Measurements from ENCODE around the gene GPATCH2L.
A peak's percentile ranks its signal among the peaks of the same experiment; 100 is the strongest.

Gene GPATCH2L

DNA sequence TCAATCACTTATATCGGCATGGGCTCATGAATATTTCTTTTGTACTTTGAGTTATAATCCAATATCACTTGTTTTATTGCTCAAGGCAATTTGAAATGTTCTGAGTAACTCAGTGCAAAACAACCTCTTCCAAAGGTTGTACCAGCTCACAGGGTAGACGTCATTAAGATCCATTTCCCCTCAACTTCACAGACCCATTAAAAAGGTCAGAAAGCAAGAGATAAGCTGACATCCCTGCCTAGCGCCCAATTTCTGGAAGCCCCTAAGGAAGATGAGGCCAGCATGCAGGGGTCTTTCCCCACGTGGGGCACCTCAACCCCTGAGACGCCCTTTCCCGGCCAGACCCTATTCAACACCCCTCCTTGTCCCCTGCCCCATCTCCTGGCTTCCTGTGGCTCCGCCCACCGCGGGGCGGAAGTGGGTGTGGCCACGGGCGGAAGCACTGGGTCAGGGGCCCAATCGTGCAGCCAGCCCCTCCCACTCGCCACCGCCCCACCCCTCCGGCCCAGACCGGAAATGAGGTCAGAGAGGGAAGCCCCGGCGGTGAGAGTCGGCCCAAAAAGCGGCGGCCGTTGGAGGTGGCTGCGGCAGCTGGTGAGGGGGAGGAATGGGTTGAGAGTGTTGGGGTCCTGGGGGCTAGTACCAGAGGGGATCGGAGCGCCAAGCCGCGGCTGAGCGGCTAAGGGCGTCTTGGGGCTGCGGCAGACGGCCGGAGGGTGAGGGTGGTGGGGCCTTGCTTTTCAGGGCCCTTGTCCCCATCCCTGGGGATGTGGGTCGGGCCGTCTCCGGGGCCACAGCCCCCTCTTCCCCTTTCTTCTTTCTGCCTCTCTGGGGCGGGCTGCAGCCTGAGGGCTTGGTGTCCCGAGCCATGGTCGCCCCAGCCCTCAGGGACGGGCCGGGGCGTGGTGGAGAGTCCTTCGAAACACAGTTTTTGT is at the start of gene GPATCH2L:
Gene GPATCH2L (plus strand): TSS at position 525 of the 935 bp plus-strand sequence. CDS start 2,442 bp downstream, outside the sequence.
- Histone ChIP-seq H3K27me3 (ENCODE audit: insufficient read depth, insufficient read length) (no peaks in the 10 kb centered on the region), H3K9me3 (ENCODE audit: insufficient read depth, low read length) (no peaks in the 10 kb centered on the region), H3K4me3 (ENCODE audit: insufficient read length, low read depth) (peak within 1 kb of the TSS; percentile 90), H3K9ac (ENCODE audit: insufficient read length, low read depth) (peak within 1 kb of the TSS; percentile 92), H3K36me3 (ENCODE audit: insufficient read depth, insufficient read length, low read length) (peaks cover 19% of the 10 kb centered on the region), H3K4me1 (ENCODE audit: insufficient read depth, insufficient read length) (no peaks in the 10 kb centered on the region)
- DNase-seq (ENCODE audit: low read depth, low spot score): peak; percentile 83
- TF ChIP-seq SUZ12 (IDR thresholded peaks at IDR 0.05; ENCODE audit: extremely low read depth, insufficient read depth, insufficient read length) (no peak), YY1 (IDR thresholded peaks at IDR 0.05; ENCODE audit: insufficient read depth, insufficient read length) (no peak), ZNF274 (IDR thresholded peaks at IDR 0.05; ENCODE audit: low read depth, low read length) (no peak)

DNA sequence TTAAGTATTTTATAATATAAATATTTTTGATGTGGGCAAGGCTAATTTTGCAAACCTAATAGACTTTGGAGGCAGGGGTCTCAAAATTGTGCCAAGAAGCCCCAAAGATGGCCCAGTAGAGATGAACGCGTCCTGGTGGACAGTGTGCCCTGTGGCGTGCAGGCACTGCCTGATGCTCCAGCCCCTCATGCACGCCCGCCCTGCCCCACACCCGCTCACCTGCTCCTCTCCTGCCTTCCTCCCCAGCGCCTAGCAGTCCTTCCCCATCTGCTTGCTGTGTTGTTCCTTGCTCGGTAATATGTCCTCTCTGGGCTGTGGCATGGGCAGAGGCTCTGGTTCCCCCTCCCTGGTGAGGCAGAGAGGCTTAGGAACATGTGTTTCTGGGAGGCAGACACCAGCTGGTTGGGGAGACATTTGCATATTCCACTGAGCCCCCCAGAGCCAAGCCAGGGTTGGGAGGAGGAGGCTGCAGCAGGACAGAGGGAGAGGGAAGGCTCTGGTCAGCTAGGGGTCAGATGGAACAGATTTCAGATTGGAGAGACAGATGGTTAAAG is 46.8 kb upstream of the GPATCH2L start:
- no peak for DNase-seq (ENCODE audit: low read depth, low spot score)
- Histone ChIP-seq H3K4me1 (ENCODE audit: insufficient read depth, insufficient read length) (peaks cover 2% of the 10 kb centered on the region), H3K27me3 (ENCODE audit: insufficient read depth, insufficient read length) (no peaks in the 10 kb centered on the region), H3K9me3 (ENCODE audit: insufficient read depth, low read length) (no peaks in the 10 kb centered on the region), H3K9ac (ENCODE audit: insufficient read length, low read depth) (no peak overlapping the region), H3K4me3 (ENCODE audit: insufficient read length, low read depth) (no peak overlapping the region), H3K36me3 (ENCODE audit: insufficient read depth, insufficient read length, low read length) (no peaks in the 10 kb centered on the region)
- no peak for TF ChIP-seq ZNF274 (IDR thresholded peaks at IDR 0.05; ENCODE audit: low read depth, low read length)
- TF ChIP-seq YY1 (IDR thresholded peaks at IDR 0.05; ENCODE audit: insufficient read depth, insufficient read length): no peak
- no peak for TF ChIP-seq SUZ12 (IDR thresholded peaks at IDR 0.05; ENCODE audit: extremely low read depth, insufficient read depth, insufficient read length)

DNA sequence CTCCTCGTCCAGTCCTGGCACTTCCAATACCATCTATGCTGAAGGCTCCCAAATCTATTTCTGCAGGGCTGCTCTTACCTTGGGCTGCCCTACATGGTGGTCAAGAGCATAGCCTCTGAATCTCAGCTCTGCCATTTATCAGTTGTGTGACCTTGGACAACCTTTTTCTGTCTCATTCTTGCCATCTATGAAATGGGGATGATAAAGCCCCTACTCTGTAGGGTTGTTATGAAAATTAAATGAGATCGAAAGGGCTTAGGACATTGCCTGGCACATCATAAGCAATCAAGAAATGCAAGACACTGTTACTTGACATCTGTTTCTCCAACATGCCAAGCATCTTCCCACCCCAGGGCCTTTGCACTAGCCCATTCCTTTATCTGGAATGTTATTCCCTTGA is 45.5 kb upstream of the GPATCH2L start:
- H3K36me3 ChIP-seq (ENCODE audit: insufficient read depth, insufficient read length, low read length): no peaks in the 10 kb centered on the region
- H3K27me3 ChIP-seq (ENCODE audit: insufficient read depth, insufficient read length): no peaks in the 10 kb centered on the region
- H3K4me1 ChIP-seq (ENCODE audit: insufficient read depth, insufficient read length): peaks cover 2% of the 10 kb centered on the region
- H3K4me3 ChIP-seq (ENCODE audit: insufficient read length, low read depth): no peak overlapping the region
- no peak for DNase-seq (ENCODE audit: low read depth, low spot score)
- H3K9me3 ChIP-seq (ENCODE audit: insufficient read depth, low read length): no peaks in the 10 kb centered on the region
- no peak for TF ChIP-seq ZNF274 (IDR thresholded peaks at IDR 0.05; ENCODE audit: low read depth, low read length)
- no peak for TF ChIP-seq SUZ12 (IDR thresholded peaks at IDR 0.05; ENCODE audit: extremely low read depth, insufficient read depth, insufficient read length)
- TF ChIP-seq YY1 (IDR thresholded peaks at IDR 0.05; ENCODE audit: insufficient read depth, insufficient read length): no peak
- no peak overlapping the region for H3K9ac ChIP-seq (ENCODE audit: insufficient read length, low read depth)

DNA sequence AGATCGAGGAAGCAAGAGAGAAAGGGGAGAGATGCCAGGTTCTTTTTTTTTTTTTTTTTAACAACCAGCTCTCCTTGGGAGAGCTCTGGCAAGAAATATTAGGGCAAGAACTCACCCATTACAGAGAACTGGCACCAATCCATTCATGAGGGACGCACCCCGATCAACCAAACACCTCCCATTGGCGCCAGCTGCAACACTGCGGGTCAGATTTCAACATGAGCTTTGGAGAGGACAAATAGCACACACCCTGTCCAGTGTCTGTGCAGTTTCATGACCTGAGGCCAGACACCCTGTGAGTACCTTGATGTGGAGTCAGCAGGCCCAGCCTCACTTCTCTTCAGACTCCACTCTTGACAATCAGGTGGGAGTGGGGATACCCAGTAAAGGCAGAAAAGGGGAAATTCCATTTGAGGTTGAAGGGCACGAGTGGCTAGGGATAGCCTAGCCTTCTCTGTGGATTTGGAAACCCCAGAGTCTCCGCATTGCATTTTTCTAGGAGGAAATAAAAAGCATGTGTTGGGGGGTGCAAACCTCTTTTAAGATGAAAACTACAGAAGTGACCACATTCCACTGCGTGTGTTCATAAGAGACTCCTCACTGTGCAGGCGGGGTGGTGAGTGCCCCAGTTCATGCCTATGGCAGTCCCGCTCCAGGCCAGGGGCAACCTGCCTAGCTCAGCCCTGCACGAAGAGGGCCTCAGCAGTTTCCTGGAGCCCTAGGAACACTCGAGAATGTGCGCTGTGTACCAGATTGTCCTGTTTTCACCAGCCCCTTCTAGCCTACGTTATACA is 42.4 kb upstream of the GPATCH2L start:
- Histone ChIP-seq H3K36me3 (ENCODE audit: insufficient read depth, insufficient read length, low read length) (no peaks in the 10 kb centered on the region), H3K4me1 (ENCODE audit: insufficient read depth, insufficient read length) (peaks cover 4% of the 10 kb centered on the region), H3K9ac (ENCODE audit: insufficient read length, low read depth) (no peak overlapping the region), H3K9me3 (ENCODE audit: insufficient read depth, low read length) (no peaks in the 10 kb centered on the region; the same call in 1 of the 2 replicates), H3K27me3 (ENCODE audit: insufficient read depth, insufficient read length) (no peaks in the 10 kb centered on the region), H3K4me3 (ENCODE audit: insufficient read length, low read depth) (no peak overlapping the region)
- no peak for DNase-seq (ENCODE audit: low read depth, low spot score)
- no peak for TF ChIP-seq SUZ12 (IDR thresholded peaks at IDR 0.05; ENCODE audit: extremely low read depth, insufficient read depth, insufficient read length)
- no peak for TF ChIP-seq ZNF274 (IDR thresholded peaks at IDR 0.05; ENCODE audit: low read depth, low read length)
- no peak for TF ChIP-seq YY1 (IDR thresholded peaks at IDR 0.05; ENCODE audit: insufficient read depth, insufficient read length)

DNA sequence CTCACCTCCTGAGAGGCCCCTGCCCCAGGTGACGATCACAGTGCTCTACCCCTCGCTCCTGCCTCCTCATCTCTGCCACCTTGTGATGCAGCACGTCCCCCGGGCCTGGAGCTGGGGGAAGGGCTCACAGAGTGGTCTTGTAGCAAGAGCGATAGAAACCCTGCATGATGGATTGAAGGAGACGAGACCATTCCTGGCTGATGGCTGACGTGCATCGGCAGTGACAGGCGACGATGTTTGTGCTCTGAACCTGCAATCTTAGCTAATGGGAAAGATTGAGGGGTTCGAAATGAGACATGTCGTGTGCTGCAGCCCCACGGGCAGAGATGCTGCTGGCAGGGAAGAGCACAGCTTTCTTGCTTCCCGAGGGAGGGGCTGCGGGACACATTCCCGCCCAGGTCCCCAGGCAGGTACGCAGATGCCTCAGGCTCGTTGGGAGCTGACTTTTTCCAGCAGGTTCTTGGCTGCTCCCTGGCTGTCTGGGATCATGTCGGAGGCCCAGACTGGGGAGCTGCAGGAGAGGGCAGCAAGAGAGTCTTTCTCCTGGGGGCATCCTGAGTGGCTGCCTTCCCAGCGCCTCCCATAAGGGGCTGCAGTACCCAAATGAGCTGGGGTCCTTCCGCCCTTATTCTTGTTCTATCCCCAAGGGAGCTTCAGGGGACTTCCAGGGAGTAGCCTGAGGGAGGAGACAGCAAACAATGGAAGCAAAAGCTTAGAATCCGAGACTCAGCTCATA is 38.7 kb upstream of the GPATCH2L start:
- no peaks in the 10 kb centered on the region for H3K27me3 ChIP-seq (ENCODE audit: insufficient read depth, insufficient read length)
- H3K9ac ChIP-seq (ENCODE audit: insufficient read length, low read depth): peak overlapping the region; percentile 54
- peaks cover 8% of the 10 kb centered on the region for H3K4me1 ChIP-seq (ENCODE audit: insufficient read depth, insufficient read length)
- no peaks in the 10 kb centered on the region; the same call in 1 of the 2 replicates for H3K9me3 ChIP-seq (ENCODE audit: insufficient read depth, low read length)
- TF ChIP-seq YY1 (IDR thresholded peaks at IDR 0.05; ENCODE audit: insufficient read depth, insufficient read length) (no peak), SUZ12 (IDR thresholded peaks at IDR 0.05; ENCODE audit: extremely low read depth, insufficient read depth, insufficient read length) (no peak), ZNF274 (IDR thresholded peaks at IDR 0.05; ENCODE audit: low read depth, low read length) (no peak)
- DNase-seq (ENCODE audit: low read depth, low spot score): no peak
- no peaks in the 10 kb centered on the region for H3K36me3 ChIP-seq (ENCODE audit: insufficient read depth, insufficient read length, low read length)
- no peak overlapping the region for H3K4me3 ChIP-seq (ENCODE audit: insufficient read length, low read depth)

DNA sequence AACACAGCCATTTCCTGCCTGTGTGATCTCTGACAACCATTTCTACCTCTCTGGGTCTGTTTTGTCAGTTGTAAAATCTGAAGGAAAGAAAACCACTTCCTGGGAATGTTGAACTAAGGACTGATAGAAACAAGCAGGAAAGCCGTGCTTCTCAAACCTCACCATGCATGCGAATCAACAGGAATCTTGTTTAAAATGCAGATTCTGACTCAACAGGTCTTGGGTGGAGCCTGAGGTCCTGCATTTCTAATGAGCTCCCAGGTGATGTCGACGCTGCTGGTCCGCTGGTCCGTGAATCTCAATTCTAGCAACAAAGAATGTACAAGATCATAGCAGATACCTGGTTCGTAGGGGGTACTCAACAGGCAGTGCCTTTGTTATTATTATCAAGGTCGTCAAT is 38.0 kb upstream of the GPATCH2L start:
- H3K9ac ChIP-seq (ENCODE audit: insufficient read length, low read depth): no peak overlapping the region
- H3K4me3 ChIP-seq (ENCODE audit: insufficient read length, low read depth): no peak overlapping the region
- no peak for TF ChIP-seq SUZ12 (IDR thresholded peaks at IDR 0.05; ENCODE audit: extremely low read depth, insufficient read depth, insufficient read length)
- TF ChIP-seq YY1 (IDR thresholded peaks at IDR 0.05; ENCODE audit: insufficient read depth, insufficient read length): no peak
- TF ChIP-seq ZNF274 (IDR thresholded peaks at IDR 0.05; ENCODE audit: low read depth, low read length): no peak

More for the DNA sequence above, 38.0 kb upstream of the GPATCH2L start:
- Histone ChIP-seq H3K27me3 (ENCODE audit: insufficient read depth, insufficient read length) (no peaks in the 10 kb centered on the region), H3K4me1 (ENCODE audit: insufficient read depth, insufficient read length) (peaks cover 10% of the 10 kb centered on the region), H3K36me3 (ENCODE audit: insufficient read depth, insufficient read length, low read length) (no peaks in the 10 kb centered on the region), H3K9me3 (ENCODE audit: insufficient read depth, low read length) (no peaks in the 10 kb centered on the region; the same call in 1 of the 2 replicates)
- peak; percentile 32 for DNase-seq (ENCODE audit: low read depth, low spot score)
